Ascending aorta (tissue), 2 donors: Measurements from ENCODE around the gene PI4K2A. TPM values are rescaled to one million over a fixed set of nuclear protein-coding genes. Genes with fewer than 3 reads are reported as not detected.
A peak's percentile ranks its signal among the peaks of the same experiment; 100 is the strongest.
"Not testable (repeated sequence)": the region's sequence is repeated elsewhere in the genome, so short reads cannot be mapped to it uniquely, and the experiment has no call there.

Experiments used
- DNase-seq, 2 donors: peaks; one replicate each; pipeline ENCODE4 v3.0.0-alpha.2; 2019; ENCODE audit warnings: low spot score in 2 of 2
- H3K27ac ChIP-seq, 2 donors: fragments of 200-600 bp; sonication (generic); one replicate each; pipeline ENCODE4 v1.5.1; 2016 to 2017; ENCODE audit warnings: mild to moderate bottlenecking in 1 of 2
- H3K27me3 ChIP-seq: fragments of 200-600 bp; sonication (generic); one replicate; pipeline ENCODE4 v1.5.1; 2017
- H3K36me3 ChIP-seq, 2 donors: fragments of 200-600 bp; sonication (generic); one replicate each; pipeline ENCODE4 v1.5.1; 2016
- H3K4me1 ChIP-seq, 2 donors: fragments of 200-600 bp; sonication (generic); one replicate each; pipeline ENCODE4 v1.5.1; 2016 to 2017; ENCODE audit warnings: mild to moderate bottlenecking in 1 of 2
- H3K4me3 ChIP-seq, 2 donors: fragments of 200-600 bp; sonication (generic); one replicate each; pipeline ENCODE4 v1.5.1; 2016 to 2017; ENCODE audit warnings: mild to moderate bottlenecking in 1 of 2
- H3K9me3 ChIP-seq, 2 donors: fragments of 200-600 bp; sonication (generic); one replicate each; pipeline ENCODE4 v1.5.1; 2016
- intact Hi-C: fragments of 100-400 bp; cut with DNase I; formaldehyde crosslinking; loops from one replicate; pipeline ENCODE4 v1.15.1; 2023
- total RNA-seq: library from RNA; depleted of rRNA; stranded (reverse); fragments of >200 nt; gene quantifications from one replicate; pipeline ENCODE4 v1.1.0, GENCODE V29; 2016
- TF ChIP-seq, protein P1 (sequence below), 3 experiments: fragments of 200-600 bp in 2 of 3; fragments of 450-650 bp in 1 of 3; sonication (generic) in 2 of 3; IDR thresholded peaks; one replicate each; pipeline ENCODE4 v1.5.1; 2016 to 2019; ENCODE audit warnings: antibody characterized with exemption in 3 of 3, mild to moderate bottlenecking in 1 of 3, moderate library complexity in 1 of 3

Gene PI4K2A
- total RNA-seq, 1 donor from 2014 or later, result 33.7 TPM

DNA sequence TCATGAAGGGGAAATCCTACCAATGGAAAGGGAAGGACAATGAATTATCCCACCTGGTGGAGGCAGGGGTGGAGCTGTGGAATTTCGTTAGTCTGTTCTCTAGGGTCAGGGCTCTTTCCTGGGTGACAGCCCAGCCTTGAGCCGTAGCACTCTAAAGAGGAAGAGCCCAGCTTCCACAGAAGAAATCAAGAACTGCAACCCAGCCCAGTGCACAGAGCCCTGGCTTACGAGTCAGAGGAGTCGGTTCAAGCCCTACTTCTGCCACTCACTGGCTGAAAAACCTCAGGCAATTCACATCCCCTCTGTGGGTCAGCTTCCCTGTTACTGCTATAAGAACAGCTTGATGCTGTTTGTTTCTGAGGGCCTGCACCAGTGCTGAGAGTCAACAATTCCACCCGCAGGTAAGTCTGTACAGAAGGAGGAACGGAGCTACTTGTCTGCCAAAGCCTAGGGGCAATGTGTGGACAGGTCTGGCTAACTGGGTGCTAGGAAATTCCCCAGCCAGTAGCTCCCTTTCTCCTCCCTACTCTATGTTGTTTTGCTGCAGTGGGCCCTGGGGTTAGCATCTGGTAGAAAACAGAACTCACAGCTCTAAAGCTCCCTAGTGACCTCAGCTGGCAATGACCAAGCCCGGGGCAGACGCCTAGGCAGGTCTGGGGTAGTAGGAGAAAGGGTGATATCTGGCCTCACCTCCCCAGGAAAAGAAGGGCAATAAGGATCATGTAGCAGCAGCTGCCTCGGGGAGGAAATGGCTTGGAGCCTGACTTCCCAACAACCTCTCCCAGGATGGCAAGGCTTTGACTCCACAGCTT lies 43.3 kb downstream of the PI4K2A start:
- TF ChIP-seq, protein P1, sequence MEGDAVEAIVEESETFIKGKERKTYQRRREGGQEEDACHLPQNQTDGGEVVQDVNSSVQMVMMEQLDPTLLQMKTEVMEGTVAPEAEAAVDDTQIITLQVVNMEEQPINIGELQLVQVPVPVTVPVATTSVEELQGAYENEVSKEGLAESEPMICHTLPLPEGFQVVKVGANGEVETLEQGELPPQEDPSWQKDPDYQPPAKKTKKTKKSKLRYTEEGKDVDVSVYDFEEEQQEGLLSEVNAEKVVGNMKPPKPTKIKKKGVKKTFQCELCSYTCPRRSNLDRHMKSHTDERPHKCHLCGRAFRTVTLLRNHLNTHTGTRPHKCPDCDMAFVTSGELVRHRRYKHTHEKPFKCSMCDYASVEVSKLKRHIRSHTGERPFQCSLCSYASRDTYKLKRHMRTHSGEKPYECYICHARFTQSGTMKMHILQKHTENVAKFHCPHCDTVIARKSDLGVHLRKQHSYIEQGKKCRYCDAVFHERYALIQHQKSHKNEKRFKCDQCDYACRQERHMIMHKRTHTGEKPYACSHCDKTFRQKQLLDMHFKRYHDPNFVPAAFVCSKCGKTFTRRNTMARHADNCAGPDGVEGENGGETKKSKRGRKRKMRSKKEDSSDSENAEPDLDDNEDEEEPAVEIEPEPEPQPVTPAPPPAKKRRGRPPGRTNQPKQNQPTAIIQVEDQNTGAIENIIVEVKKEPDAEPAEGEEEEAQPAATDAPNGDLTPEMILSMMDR (IDR thresholded peaks at IDR 0.05), result no peak
- no peak for DNase-seq
- intact Hi-C loops, result no loop called here
- Histone ChIP-seq H3K4me3 (peak overlapping the region; percentile 75 to 93), H3K27me3 (no peaks in the 10 kb centered on the region), H3K4me1 (peaks cover 10 to 41% of the 10 kb centered on the region in 2 donors), H3K27ac (peak overlapping the region; percentile 92 to 94), H3K36me3 (peaks cover 5 to 10% of the 10 kb centered on the region in 2 donors), H3K9me3 (no peaks in the 10 kb centered on the region)

DNA sequence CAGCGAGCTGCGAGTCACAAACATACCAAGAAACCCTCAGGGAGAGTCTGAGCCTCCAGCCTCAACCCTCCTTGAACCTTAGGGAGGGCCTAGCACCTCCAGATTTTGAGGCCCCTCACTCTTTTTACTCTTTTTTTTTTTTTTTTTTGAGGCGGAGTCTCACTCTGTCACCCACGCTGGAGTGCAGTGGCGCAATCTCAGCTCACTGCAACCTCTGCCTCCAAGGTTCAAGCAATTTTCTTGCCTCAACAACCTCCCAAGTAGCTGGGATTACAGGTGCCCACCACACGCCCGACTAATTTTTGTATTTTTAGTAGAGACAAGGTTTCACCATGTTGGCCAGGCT lies 43.9 kb downstream of the PI4K2A start:
- DNase-seq, H3K36me3 ChIP-seq, H3K9me3 ChIP-seq, intact Hi-C loops, H3K27me3 ChIP-seq: not testable (repeated sequence)
- peaks cover 10 to 47% of the 10 kb centered on the region in 2 donors for H3K4me1 ChIP-seq
- H3K27ac ChIP-seq, result peak overlapping the region; percentile 92 to 94
- peak overlapping the region; percentile 75 to 93 for H3K4me3 ChIP-seq

DNA sequence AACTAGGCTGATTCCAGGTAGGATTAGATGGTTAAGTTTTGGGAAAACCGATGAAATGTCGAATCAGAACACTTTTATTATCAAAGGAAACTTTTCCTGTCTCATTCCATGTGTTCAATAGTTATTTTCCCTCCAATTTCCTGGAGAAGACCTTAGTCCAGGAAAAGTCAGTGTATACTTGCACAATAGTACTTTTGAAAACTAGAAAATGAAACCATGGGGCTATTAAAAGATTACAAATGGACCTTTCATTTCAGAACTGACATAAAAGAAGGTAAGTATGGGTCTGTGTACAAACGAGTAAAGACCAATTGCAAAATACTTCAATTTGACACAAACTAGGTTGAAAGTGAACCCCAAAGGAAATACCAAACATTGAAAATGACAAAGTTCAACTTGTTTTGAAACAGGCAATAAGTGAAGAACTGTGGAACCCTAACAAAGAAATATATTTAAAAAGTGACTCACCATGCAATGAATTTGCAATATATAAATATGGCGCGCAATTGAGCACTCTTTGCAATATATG lies 44.5 kb downstream of the PI4K2A start:
- TF ChIP-seq, protein P1 (IDR thresholded peaks at IDR 0.05), result no peak
- H3K27ac ChIP-seq, result peak overlapping the region; percentile 92 to 94
- H3K4me3 ChIP-seq, result peak overlapping the region; percentile 75 to 93
- no peaks in the 10 kb centered on the region for H3K27me3 ChIP-seq
- H3K36me3 ChIP-seq, result no peaks in the 10 kb centered on the region
- DNase-seq, result no peak
- intact Hi-C loops, result no loop called here
- H3K9me3 ChIP-seq, result no peaks in the 10 kb centered on the region
- H3K4me1 ChIP-seq, result peaks cover 10 to 48% of the 10 kb centered on the region in 2 donors

DNA sequence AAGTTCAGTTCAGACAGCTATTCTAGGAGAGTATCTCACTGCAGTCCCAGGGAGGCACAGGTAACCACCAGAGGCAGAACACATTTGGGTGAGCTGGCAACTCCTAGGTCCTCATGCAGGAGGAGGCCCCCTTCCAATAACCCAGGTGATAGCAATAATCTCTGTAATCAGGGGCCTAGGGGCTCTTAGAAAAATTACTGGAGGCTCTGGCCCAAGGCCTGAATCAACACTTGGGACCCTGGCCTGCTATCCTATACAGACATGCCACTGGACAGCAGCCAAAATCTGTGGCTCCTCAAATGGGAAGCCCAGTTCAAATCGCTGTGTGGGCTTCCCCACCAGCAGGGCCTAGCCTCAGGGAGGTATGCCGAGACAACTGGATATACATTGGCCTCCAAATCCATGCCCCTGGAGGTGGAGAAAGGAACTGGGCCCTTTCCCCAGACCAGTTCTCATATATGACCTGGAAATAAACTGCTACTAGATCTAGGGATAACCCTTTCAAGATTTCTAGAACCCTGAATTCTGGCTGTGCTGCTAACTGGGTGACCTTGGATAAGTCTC lies 45.0 kb downstream of the PI4K2A start:
- TF ChIP-seq, protein P1 (IDR thresholded peaks at IDR 0.05), result peak in 1 of 3 experiments; percentile 17
- H3K9me3 ChIP-seq, result no peaks in the 10 kb centered on the region
- DNase-seq, result no peak
- H3K4me3 ChIP-seq, result peak overlapping the region; percentile 75 to 93
- intact Hi-C loops, result no loop called here
- peak overlapping the region; percentile 92 to 94 for H3K27ac ChIP-seq
- H3K36me3 ChIP-seq, result no peaks in the 10 kb centered on the region
- no peaks in the 10 kb centered on the region for H3K27me3 ChIP-seq
- H3K4me1 ChIP-seq, result peaks cover 10 to 48% of the 10 kb centered on the region in 2 donors

DNA sequence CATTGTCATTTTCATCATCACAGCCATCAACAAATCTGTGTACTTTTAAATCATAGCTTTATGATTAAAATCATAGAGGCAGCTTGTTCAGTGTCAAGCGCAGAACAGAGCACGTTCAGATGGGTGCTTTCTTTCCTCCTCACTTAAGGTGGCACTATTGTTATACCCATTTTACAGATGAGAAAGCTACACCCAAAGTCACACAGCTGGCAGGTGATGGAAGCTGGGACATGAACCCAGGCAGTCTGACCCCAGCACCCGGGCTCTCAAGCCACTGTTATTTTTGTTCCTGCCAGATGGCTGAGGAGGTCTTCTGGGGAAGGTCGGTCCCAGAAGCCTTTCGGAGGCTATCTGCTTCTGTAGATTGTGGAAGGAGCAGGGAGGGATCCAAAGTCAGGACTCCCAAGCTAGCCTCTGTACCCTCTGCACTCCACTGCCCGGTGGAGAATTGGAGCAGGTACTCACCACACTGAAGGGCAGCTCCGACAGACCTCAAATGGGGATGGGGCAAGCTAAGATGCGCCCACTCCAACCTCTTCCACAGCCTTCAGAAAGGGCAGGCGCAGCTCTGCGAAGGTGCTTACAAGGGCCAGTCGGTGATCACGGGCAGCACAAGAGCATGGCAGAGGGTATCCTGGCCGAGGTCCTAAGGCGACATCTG lies 46.0 kb downstream of the PI4K2A start:
- Histone ChIP-seq H3K9me3 (no peaks in the 10 kb centered on the region), H3K27me3 (no peaks in the 10 kb centered on the region), H3K4me1 (peaks cover 10 to 45% of the 10 kb centered on the region in 2 donors), H3K27ac (peak overlapping the region; percentile 92 to 94), H3K36me3 (no peaks in the 10 kb centered on the region), H3K4me3 (peak overlapping the region; percentile 75 to 93)
- TF ChIP-seq, protein P1 (IDR thresholded peaks at IDR 0.05), result no peak
- no peak for DNase-seq
- intact Hi-C loops, result loop anchor here (2.0 kb wide), 3 partner anchors 46 to 188 kb away; partner anchors contain the start of genes MMS19, PI4K2A, UBTD1 and ZFYVE27
